ENCODE measurements around the gene CDA.

GRCh38 chr1:20540281-20540680 lies 48.6 kb upstream of the CDA start:
- no peak for TF ChIP-seq CTCF (IDR thresholded peaks at IDR 0.05; ENCODE audit: insufficient read depth, low read length, poor library complexity, severe bottlenecking)
- TF ChIP-seq EZH2phosphoT487 (conservative IDR thresholded peaks at IDR 0.05; ENCODE audit: low read length) = no peak

Measured in SU-DHL-6 (cell line).